GM23248 (cell line): ENCODE data around the gene CHCT1.

ENCODE experiments used
- EZH2 ChIP-seq: fragments of 200-600 bp; sonication (generic); IDR thresholded peaks from 2 replicates; pipeline ENCODE4 v1.6.1; 2018; ENCODE audit warnings: antibody characterized with exemption, mild to moderate bottlenecking; ENCODE audit not compliant: insufficient read depth, poor library complexity, severe bottlenecking
- EZH2phosphoT487 ChIP-seq: fragments of 200-600 bp; sonication (generic); IDR thresholded peaks from 2 replicates; pipeline ENCODE4 v1.6.1; 2018; ENCODE audit warnings: antibody characterized with exemption, moderate library complexity, mild to moderate bottlenecking, low read depth; ENCODE audit not compliant: insufficient read depth

- no peak for TF ChIP-seq EZH2phosphoT487
- no peak for TF ChIP-seq EZH2
Measured at GRCh38 chr17:60425626-60426025, 3.3 kb downstream of the CHCT1 start.
